Spleen (tissue), 11 donors: Measurements from ENCODE around the gene NRXN3. TPM values are rescaled to one million over a fixed set of nuclear protein-coding genes. Genes with fewer than 3 reads are reported as not detected.

Experiments used
- DNase-seq: peaks from one replicate; pipeline ENCODE4 v3.0.0-alpha.2; 2020
- H3K27ac ChIP-seq, 8 donors: fragments of 200-600 bp; sonication (generic) in 7 of 8; 1 replicate in 4 of 8; 2 replicates in 4 of 8; pipeline versions ENCODE4 v1.5.0 to v1.8.0; 2016 to 2021; ENCODE audit warnings: inconsistent platforms in 4 of 8, mild to moderate bottlenecking in 4 of 8, moderate library complexity in 1 of 8
- H3K27me3 ChIP-seq, 7 donors: fragments of 200-600 bp; sonication (generic) in 6 of 7; replicated peaks in 1 of 7; 1 replicate in 4 of 7; 2 replicates in 3 of 7; pipeline versions ENCODE4 v1.5.0 to v1.8.0; 2016 to 2021; ENCODE audit warnings: inconsistent platforms in 3 of 7, mild to moderate bottlenecking in 1 of 7
- H3K36me3 ChIP-seq, 6 donors: fragments of 200-600 bp; sonication (generic) in 5 of 6; 1 replicate in 4 of 6; 2 replicates in 2 of 6; pipeline versions ENCODE4 v1.5.0 to v1.8.0; 2016 to 2021; ENCODE audit warnings: inconsistent platforms in 2 of 6
- H3K4me1 ChIP-seq, 6 donors: fragments of 200-600 bp; sonication (generic) in 5 of 6; 1 replicate in 3 of 6; 2 replicates in 3 of 6; pipeline versions ENCODE4 v1.5.0 to v1.8.0; 2016 to 2021; ENCODE audit warnings: inconsistent platforms in 3 of 6
- H3K4me3 ChIP-seq, 8 donors: fragments of 200-600 bp; sonication (generic) in 7 of 8; 1 replicate in 4 of 8; 2 replicates in 4 of 8; pipeline versions ENCODE4 v1.5.0 to v1.8.0; 2016 to 2021; ENCODE audit warnings: inconsistent platforms in 4 of 8, mild to moderate bottlenecking in 4 of 8, moderate library complexity in 2 of 8
- H3K9me3 ChIP-seq, 8 donors: fragments of 200-600 bp; sonication (generic) in 7 of 8; 1 replicate in 4 of 8; 2 replicates in 4 of 8; pipeline versions ENCODE4 v1.5.0 to v1.8.0; 2016 to 2021; ENCODE audit warnings: inconsistent platforms in 4 of 8
- CTCF ChIP-seq, 11 experiments: fragments of 200-600 bp in 7 of 11; fragments of 450-650 bp in 4 of 11; sonication (generic) in 4 of 11; IDR thresholded peaks in 8 of 11; conservative IDR thresholded peaks in 3 of 11; 1 replicate in 7 of 11; 2 replicates in 4 of 11; pipeline versions ENCODE4 v1.4.0 to v1.8.0; 2016 to 2021; ENCODE audit warnings: antibody characterized with exemption in 11 of 11, inconsistent platforms in 4 of 11, mild to moderate bottlenecking in 1 of 11
- POLR2A ChIP-seq, 3 donors: fragments of 450-650 bp; IDR thresholded peaks; one replicate each; pipeline ENCODE4 v1.5.1; 2017; ENCODE audit warnings: antibody characterized with exemption in 3 of 3, mild to moderate bottlenecking in 1 of 3
- POLR2AphosphoS5 ChIP-seq, 3 donors: sonication (generic); formaldehyde crosslinking; IDR thresholded peaks; one replicate each; pipeline ENCODE4 v1.5.1; 2017; ENCODE audit warnings: antibody characterized with exemption in 3 of 3
- WGBS, 5 donors: extraction: QIAGEN DNeasy Blood & Tissue Kit in 3 of 5; methylation state at CpG; one replicate each; pipeline versions ENCODE4 v1.1.5 to v1.1.7; 2013 to 2018; 5-methylcytosine and 5-hydroxymethylcytosine counted together
- intact Hi-C: fragments of 100-400 bp; cut with DNase I; formaldehyde crosslinking; loops from one replicate; pipeline ENCODE4 v1.15.0; 2023; ENCODE audit warnings: low total_unique reads
- polyA plus RNA-seq, 3 donors: library from polyadenylated mRNA; stranded (reverse); fragments of 200-250 nt; gene quantifications; one replicate each; pipeline ENCODE4 v1.2.1, GENCODE V29; 2013
- total RNA-seq, 7 donors: library from RNA; depleted of rRNA in 3 of 7; stranded (reverse); fragments of >200 nt in 3 of 7; fragmentation: NEBNext Ultra II Directional in 4 of 7; extraction: Animal tissue kit (Norgen Biotek cat#: 25700) in 4 of 7; gene quantifications; one replicate each; pipeline versions ENCODE4 v1.1.0 to v1.2.1, GENCODE V29; 2016 to 2021
- donor health status: healthy with polysubstance abuse.
- donor health status: DM: no; HTN: no; CAD: no; lungs with moderate emphysema.
- donor health status: DM: no; HTN: no; CAD: no.
- donor health status: Bipolar disorder and iron deficiency.
- donor health status: healthy.
- donor health status: DM: no; HTN: no; CAD: no.
- donor health status: DM: yes; HTN: yes; CAD: no.

The NRXN3 gene
- total and polyA plus RNA-seq, 10 donors, result 0.21 to 11.5 (median 1.6) TPM

GRCh38 chr14:78618368-78618767, 448.2 kb downstream of the NRXN3 start:
- intact Hi-C loops, result no loop called here
- no peaks in the 10 kb centered on the region for H3K27me3 ChIP-seq
- H3K9me3 ChIP-seq, result no peaks in the 10 kb centered on the region
- WGBS, 5 donors, result 81 to 90% (median 88%) methylated on average over 6 of the region's 6 CpGs
- H3K4me3 ChIP-seq, result no peak overlapping the region
- no peaks in the 10 kb centered on the region for H3K4me1 ChIP-seq
- no peak for TF ChIP-seq POLR2AphosphoS5 (IDR thresholded peaks at IDR 0.05)
- TF ChIP-seq CTCF (IDR thresholded peaks at IDR 0.05 in 8 of 11, conservative IDR thresholded peaks at IDR 0.05 in 3 of 11), result no peak
- no peak for TF ChIP-seq POLR2A (IDR thresholded peaks at IDR 0.05)
- no peak overlapping the region for H3K27ac ChIP-seq
- no peak for DNase-seq
- no peaks in the 10 kb centered on the region for H3K36me3 ChIP-seq

GRCh38 chr14:78627114-78627513, 456.9 kb downstream of the NRXN3 start:
- TF ChIP-seq POLR2A (IDR thresholded peaks at IDR 0.05), result no peak
- TF ChIP-seq POLR2AphosphoS5 (IDR thresholded peaks at IDR 0.05), result no peak
- TF ChIP-seq CTCF (IDR thresholded peaks at IDR 0.05 in 8 of 11, conservative IDR thresholded peaks at IDR 0.05 in 3 of 11), result no peak
- Histone ChIP-seq H3K27ac (no peak overlapping the region), H3K27me3 (no peaks in the 10 kb centered on the region), H3K4me3 (no peak overlapping the region), H3K9me3 (no peaks in the 10 kb centered on the region), H3K36me3 (no peaks in the 10 kb centered on the region), H3K4me1 (no peaks in the 10 kb centered on the region)
- DNase-seq, result no peak
- intact Hi-C loops, result no loop called here

GRCh38 chr14:78631551-78631950, 461.4 kb downstream of the NRXN3 start:
- DNase-seq, result no peak
- Histone ChIP-seq H3K4me3 (no peak overlapping the region), H3K27ac (no peak overlapping the region), H3K9me3 (no peaks in the 10 kb centered on the region), H3K27me3 (no peaks in the 10 kb centered on the region), H3K36me3 (no peaks in the 10 kb centered on the region), H3K4me1 (no peaks in the 10 kb centered on the region)
- TF ChIP-seq CTCF (IDR thresholded peaks at IDR 0.05 in 8 of 11, conservative IDR thresholded peaks at IDR 0.05 in 3 of 11) (no peak), POLR2A (IDR thresholded peaks at IDR 0.05) (no peak), POLR2AphosphoS5 (IDR thresholded peaks at IDR 0.05) (no peak)
- WGBS, 5 donors, result 86 to 98% (median 92%) methylated on average over 2 of the region's 2 CpGs
- intact Hi-C loops, result no loop called here

GRCh38 chr14:78633752-78634151, 463.6 kb downstream of the NRXN3 start:
- H3K27ac ChIP-seq, result no peak overlapping the region
- no peaks in the 10 kb centered on the region for H3K4me1 ChIP-seq
- intact Hi-C loops, result no loop called here
- H3K9me3 ChIP-seq, result no peaks in the 10 kb centered on the region
- no peak overlapping the region for H3K4me3 ChIP-seq
- TF ChIP-seq POLR2AphosphoS5 (IDR thresholded peaks at IDR 0.05), result no peak
- no peak for TF ChIP-seq CTCF (IDR thresholded peaks at IDR 0.05 in 8 of 11, conservative IDR thresholded peaks at IDR 0.05 in 3 of 11)
- no peak for TF ChIP-seq POLR2A (IDR thresholded peaks at IDR 0.05)
- DNase-seq, result no peak
- H3K36me3 ChIP-seq, result no peaks in the 10 kb centered on the region
- H3K27me3 ChIP-seq, result peaks cover 0 to 4% (median 0%) of the 10 kb centered on the region in 7 donors
